Transverse colon (tissue), 4 donors: Measurements from ENCODE around the gene CBX7. TPM values are rescaled to one million over a fixed set of nuclear protein-coding genes. Genes with fewer than 3 reads are reported as not detected.

Source experiments
- DNase-seq: peaks from one replicate; pipeline ENCODE4 v3.0.0-alpha.2; 2019
- H3K27ac ChIP-seq, 4 donors: fragments of 200-600 bp; sonication (generic); 2 replicates each; pipeline ENCODE4 v1.5.1; 2016 to 2018; ENCODE audit warnings: inconsistent platforms in 4 of 4
- H3K27me3 ChIP-seq: fragments of 200-600 bp; sonication (generic); 2 replicates; pipeline ENCODE4 v1.5.1; 2017; ENCODE audit warnings: inconsistent platforms
- H3K36me3 ChIP-seq, 4 donors: fragments of 200-600 bp; sonication (generic); 2 replicates each; pipeline ENCODE4 v1.5.1; 2017 to 2019; ENCODE audit warnings: inconsistent platforms in 4 of 4
- H3K4me1 ChIP-seq, 4 donors: fragments of 200-600 bp; sonication (generic); 2 replicates each; pipeline ENCODE4 v1.5.1; 2017 to 2020; ENCODE audit warnings: inconsistent platforms in 4 of 4
- H3K4me3 ChIP-seq, 4 donors: fragments of 200-600 bp; sonication (generic); 1 replicate in 1 of 4; 2 replicates in 3 of 4; pipeline versions ENCODE4 v1.5.1 to v1.6.1; 2017 to 2019; ENCODE audit warnings: inconsistent platforms in 4 of 4
- H3K9me3 ChIP-seq, 2 donors: fragments of 200-600 bp; sonication (generic); 2 replicates each; pipeline ENCODE4 v1.5.1; 2017 to 2019; ENCODE audit warnings: inconsistent platforms in 2 of 2
- CTCF ChIP-seq, 5 experiments: fragments of 200-600 bp in 3 of 5; fragments of 450-650 bp in 2 of 5; sonication (generic) in 3 of 5; IDR thresholded peaks; 1 replicate in 2 of 5; 2 replicates in 3 of 5; pipeline ENCODE4 v1.5.1; 2016 to 2017; ENCODE audit warnings: antibody characterized with exemption in 5 of 5, inconsistent platforms in 3 of 5, mild to moderate bottlenecking in 2 of 5, moderate library complexity in 1 of 5
- EP300 ChIP-seq: sonication (generic); formaldehyde crosslinking; IDR thresholded peaks from one replicate; pipeline ENCODE4 v1.6.1; 2017; ENCODE audit warnings: antibody characterized with exemption, low read depth
- POLR2A ChIP-seq: fragments of 450-650 bp; IDR thresholded peaks from one replicate; pipeline ENCODE4 v1.6.1; 2016; ENCODE audit warnings: antibody characterized with exemption, mild to moderate bottlenecking, moderate library complexity
- POLR2AphosphoS5 ChIP-seq, 3 donors: sonication (generic); formaldehyde crosslinking; IDR thresholded peaks; one replicate each; pipeline ENCODE4 v1.6.1; 2016; ENCODE audit warnings: antibody characterized with exemption in 3 of 3
- WGBS, 2 donors: methylation state at CpG; one replicate each; pipeline ENCODE4 v1.1.5; 2018; ENCODE audit warnings: low coverage in 1 of 2; 5-methylcytosine and 5-hydroxymethylcytosine counted together
- in situ Hi-C, 4 donors: fragments of 200-750 bp; cut with MboI; loops; one replicate each; pipeline versions ENCODE4 v1.15.0 to v1.15.1; 2017; ENCODE audit warnings: low sequenced_read_pairs in 3 of 4, low pct_ligation_motif_present in 1 of 4, low pct_unique_long_range_greater_than_20kb in 1 of 4
- intact Hi-C: fragments of 100-400 bp; cut with DNase I; formaldehyde crosslinking; loops from one replicate; pipeline ENCODE4 v1.15.1; 2023; ENCODE audit warnings: low total_unique reads
- total RNA-seq, 4 donors: library from RNA; depleted of rRNA; stranded (reverse); fragments of >200 nt; gene quantifications; one replicate each; pipeline ENCODE4 v1.1.0, GENCODE V29; 2016

Gene CBX7
- total RNA-seq, 4 donors from 2014 or later = 15.3 to 129 (median 58.4) TPM

DNA sequence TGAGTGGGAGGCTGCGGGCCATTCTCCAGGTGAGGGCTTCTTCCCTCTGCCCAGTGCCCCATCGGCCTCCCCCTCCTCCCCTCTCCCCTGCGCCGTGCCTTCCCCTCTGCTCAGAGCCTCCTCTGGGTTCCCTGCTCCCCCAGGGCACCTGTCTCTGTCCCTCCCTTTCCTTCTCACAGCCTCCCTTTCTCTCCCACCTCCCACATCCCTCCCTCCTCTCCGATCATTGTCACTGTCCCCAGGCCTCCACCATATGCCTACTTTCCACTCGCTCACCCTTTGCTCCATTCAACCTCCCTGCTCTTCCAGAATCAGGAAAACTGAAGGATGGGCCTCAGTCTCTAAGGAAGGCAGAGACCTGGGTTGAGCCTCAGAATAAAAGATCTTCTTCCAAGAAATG, 65.4 kb downstream of the CBX7 start:
- H3K9me3 ChIP-seq = no peaks in the 10 kb centered on the region
- peaks cover 5% of the 10 kb centered on the region for H3K27me3 ChIP-seq
- 95% methylated on average over 6 of the region's 6 CpGs; no CpG with 5 or more reads in 1 of the 2 donors for WGBS, 2 donors
- TF ChIP-seq EP300 (no peak), POLR2A (no peak), POLR2AphosphoS5 (IDR thresholded peaks at IDR 0.05) (no peak), CTCF (IDR thresholded peaks at IDR 0.05) (no peak)
- H3K27ac ChIP-seq = no peak overlapping the region
- intact Hi-C loops (no loop called here), in situ Hi-C loops (no loop called here)
- no peak for DNase-seq
- H3K4me3 ChIP-seq = no peak overlapping the region
- no peaks in the 10 kb centered on the region for H3K4me1 ChIP-seq
- no peaks in the 10 kb centered on the region for H3K36me3 ChIP-seq

DNA sequence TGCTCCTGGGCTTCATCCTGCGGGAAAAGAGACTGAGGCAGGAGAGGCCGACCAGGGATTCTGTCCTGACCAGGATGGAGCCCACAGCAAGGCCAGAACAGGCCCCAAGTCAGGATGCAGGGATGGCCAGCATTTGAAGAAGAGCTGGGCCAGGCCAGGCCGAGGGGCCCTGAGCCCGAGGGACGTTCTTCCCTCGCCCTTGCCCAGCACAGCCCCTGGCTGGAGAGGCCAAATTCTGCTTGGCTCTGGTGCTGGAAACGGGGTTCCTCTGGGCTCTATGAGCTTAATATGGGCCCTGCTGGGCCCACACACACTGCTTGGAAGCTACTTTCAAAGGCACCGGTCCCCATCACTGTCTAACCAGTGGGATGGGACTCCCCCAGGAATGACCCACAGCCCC, 67.8 kb downstream of the CBX7 start:
- whole genome bisulfite sequencing, 2 donors = 91% methylated on average over 8 of the region's 8 CpGs; no CpG with 5 or more reads in 1 of the 2 donors
- intact Hi-C loops (no loop called here), in situ Hi-C loops (no loop called here)
- Histone ChIP-seq H3K9me3 (no peaks in the 10 kb centered on the region), H3K27me3 (no peaks in the 10 kb centered on the region), H3K36me3 (no peaks in the 10 kb centered on the region), H3K4me1 (no peaks in the 10 kb centered on the region), H3K4me3 (no peak overlapping the region), H3K27ac (no peak overlapping the region)
- no peak for DNase-seq
- TF ChIP-seq POLR2A = no peak
- no peak for TF ChIP-seq EP300
- no peak for TF ChIP-seq CTCF (IDR thresholded peaks at IDR 0.05)
- TF ChIP-seq POLR2AphosphoS5 (IDR thresholded peaks at IDR 0.05) = no peak

DNA sequence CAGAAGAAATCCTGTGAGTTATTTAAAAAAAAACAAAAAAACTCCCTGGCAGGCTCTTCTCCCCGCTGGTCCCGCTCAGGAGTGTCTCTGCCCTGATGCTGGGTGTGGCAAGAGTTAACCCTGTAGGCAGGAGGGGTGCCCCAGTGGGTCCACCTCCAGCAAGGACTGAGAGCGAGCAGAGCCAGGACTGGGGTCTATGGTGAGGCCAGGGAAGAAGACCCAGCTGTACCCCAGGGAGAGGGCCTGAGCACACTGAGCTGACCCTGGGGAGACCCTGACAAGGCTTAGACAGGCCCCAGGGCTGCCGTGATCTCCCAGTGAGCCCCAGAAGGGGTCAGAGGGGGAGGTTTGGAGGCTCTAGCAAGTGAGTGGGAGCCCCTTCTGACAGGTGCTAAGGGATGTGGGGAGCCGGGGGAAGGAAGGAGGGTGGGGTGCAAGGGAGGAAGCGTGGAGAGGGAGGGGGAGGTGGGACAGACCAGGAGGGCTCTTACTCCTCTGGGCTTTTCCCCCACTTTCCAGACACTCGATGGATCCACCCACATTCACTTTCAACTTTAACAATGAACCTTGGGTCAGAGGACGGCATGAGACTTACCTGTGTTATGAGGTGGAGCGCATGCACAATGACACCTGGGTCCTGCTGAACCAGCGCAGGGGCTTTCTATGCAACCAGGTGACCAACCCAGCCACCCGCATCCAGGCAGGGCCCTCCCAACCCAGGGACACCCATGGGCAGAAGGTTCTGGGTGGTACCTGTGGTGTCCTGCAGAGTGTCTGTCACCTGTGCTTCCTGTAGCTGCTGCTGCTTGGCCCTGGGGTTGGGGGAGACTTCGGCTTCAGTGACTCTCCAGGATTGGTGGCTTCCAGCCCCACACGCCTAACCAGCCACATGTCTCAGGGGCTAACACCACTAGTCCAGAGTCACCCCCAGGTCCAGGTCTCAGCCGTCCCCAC, 69.0 kb downstream of the CBX7 start:
- Histone ChIP-seq H3K9me3 (no peaks in the 10 kb centered on the region), H3K27me3 (no peaks in the 10 kb centered on the region), H3K27ac (no peak overlapping the region), H3K4me3 (no peak overlapping the region), H3K36me3 (no peaks in the 10 kb centered on the region), H3K4me1 (no peaks in the 10 kb centered on the region)
- 68 to 80% methylated on average over 3 to 13 of the region's 14 CpGs for WGBS, 2 donors
- no peak for DNase-seq
- intact Hi-C loops = no loop called here
- in situ Hi-C loops = no loop called here
- TF ChIP-seq POLR2A (no peak), CTCF (IDR thresholded peaks at IDR 0.05) (no peak), EP300 (no peak), POLR2AphosphoS5 (IDR thresholded peaks at IDR 0.05) (no peak)

DNA sequence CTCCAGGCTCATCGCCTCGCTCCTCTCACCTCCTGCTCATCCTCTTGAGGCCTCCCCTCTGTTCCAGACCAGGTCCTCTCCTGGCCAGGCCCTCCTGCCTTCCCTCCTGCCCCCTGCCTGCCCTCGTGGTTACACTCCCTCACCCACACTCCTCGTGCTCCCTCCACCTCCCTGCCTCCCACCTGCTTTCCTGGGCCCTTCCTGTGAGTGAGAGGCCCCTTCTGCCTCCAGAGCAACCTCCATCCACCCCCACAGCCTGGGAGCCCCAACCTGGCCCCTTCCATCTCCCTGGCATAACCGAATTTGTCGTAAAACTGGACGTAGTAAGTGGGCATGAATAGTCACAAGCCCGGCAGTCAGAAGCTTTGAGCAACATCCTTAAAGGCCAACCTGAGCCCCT, 70.9 kb downstream of the CBX7 start:
- Histone ChIP-seq H3K36me3 (no peaks in the 10 kb centered on the region), H3K27ac (no peak overlapping the region), H3K4me3 (no peak overlapping the region), H3K27me3 (no peaks in the 10 kb centered on the region), H3K4me1 (peaks cover 6 to 12% (median 12%) of the 10 kb centered on the region in 4 donors), H3K9me3 (no peaks in the 10 kb centered on the region)
- 40 to 76% methylated on average over 1 to 8 of the region's 8 CpGs for WGBS, 2 donors
- intact Hi-C loops = no loop called here
- TF ChIP-seq POLR2A = no peak
- no peak for TF ChIP-seq EP300
- no peak for TF ChIP-seq CTCF (IDR thresholded peaks at IDR 0.05)
- TF ChIP-seq POLR2AphosphoS5 (IDR thresholded peaks at IDR 0.05) = no peak
- in situ Hi-C loops = no loop called here
- no peak for DNase-seq
